ENCODE results near the gene SERP1. TPM values are rescaled to one million over a fixed set of nuclear protein-coding genes. Genes with fewer than 3 reads are reported as not detected.

Gene SERP1
- total RNA-seq, 4 donors from 2014 or later, result 102 to 136 (median 119) TPM

DNA sequence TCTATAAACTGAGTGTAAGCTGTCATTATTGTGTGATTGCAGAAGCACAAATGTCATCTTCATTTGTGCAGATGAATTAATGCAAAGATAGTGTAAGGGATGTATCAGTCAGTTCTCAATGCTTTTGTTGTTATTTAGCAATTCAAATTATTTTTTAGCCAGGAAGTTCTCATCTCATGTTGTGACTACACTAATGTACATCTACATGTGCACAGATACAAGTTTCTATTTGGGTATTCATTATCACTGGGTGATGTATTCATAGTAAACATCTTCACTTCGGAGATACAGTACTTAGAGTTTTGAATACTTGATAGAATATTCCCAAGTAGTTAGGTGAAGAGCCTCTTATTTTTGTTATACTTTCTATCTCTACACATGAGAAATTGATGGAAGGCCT is 11.4 kb upstream of the SERP1 start:
- H3K27me3 ChIP-seq, result no peaks in the 10 kb centered on the region
- H3K27ac ChIP-seq, result no peak overlapping the region
- TF ChIP-seq, protein P1, sequence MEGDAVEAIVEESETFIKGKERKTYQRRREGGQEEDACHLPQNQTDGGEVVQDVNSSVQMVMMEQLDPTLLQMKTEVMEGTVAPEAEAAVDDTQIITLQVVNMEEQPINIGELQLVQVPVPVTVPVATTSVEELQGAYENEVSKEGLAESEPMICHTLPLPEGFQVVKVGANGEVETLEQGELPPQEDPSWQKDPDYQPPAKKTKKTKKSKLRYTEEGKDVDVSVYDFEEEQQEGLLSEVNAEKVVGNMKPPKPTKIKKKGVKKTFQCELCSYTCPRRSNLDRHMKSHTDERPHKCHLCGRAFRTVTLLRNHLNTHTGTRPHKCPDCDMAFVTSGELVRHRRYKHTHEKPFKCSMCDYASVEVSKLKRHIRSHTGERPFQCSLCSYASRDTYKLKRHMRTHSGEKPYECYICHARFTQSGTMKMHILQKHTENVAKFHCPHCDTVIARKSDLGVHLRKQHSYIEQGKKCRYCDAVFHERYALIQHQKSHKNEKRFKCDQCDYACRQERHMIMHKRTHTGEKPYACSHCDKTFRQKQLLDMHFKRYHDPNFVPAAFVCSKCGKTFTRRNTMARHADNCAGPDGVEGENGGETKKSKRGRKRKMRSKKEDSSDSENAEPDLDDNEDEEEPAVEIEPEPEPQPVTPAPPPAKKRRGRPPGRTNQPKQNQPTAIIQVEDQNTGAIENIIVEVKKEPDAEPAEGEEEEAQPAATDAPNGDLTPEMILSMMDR (IDR thresholded peaks at IDR 0.05), result no peak
- no peak for TF ChIP-seq POLR2A (IDR thresholded peaks at IDR 0.05)
- H3K4me3 ChIP-seq, result no peak overlapping the region
- no peaks in the 10 kb centered on the region for H3K9me3 ChIP-seq
- DNase-seq, result no peak
- no peaks in the 10 kb centered on the region for H3K4me1 ChIP-seq
- H3K36me3 ChIP-seq, result peaks cover 0 to 35% (median 0%) of the 10 kb centered on the region in 3 donors

DNA sequence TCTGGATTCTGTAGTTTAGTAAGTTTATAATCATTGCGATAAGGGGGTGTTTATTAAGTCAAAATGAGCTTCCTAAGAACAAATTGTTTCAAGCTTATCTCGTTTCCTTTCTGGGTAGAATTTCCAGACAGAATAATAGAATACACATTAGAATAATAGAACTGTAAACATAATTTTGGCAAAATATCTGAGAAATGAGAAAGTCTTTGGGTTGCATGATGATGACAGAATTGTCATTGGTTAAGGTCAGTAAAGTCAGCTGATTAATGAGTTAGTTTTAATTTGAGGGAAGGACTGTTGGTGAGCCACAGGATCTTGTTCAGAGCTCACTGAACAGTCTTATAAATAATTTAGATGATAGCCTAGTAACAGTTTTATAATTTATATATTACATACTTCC is 10.5 kb upstream of the SERP1 start:
- Histone ChIP-seq H3K27me3 (no peaks in the 10 kb centered on the region), H3K4me3 (no peak overlapping the region), H3K27ac (no peak overlapping the region), H3K36me3 (peaks cover 0 to 44% (median 0%) of the 10 kb centered on the region in 3 donors), H3K4me1 (no peaks in the 10 kb centered on the region), H3K9me3 (no peaks in the 10 kb centered on the region)
- TF ChIP-seq, protein P1 (IDR thresholded peaks at IDR 0.05), result no peak
- TF ChIP-seq POLR2A (IDR thresholded peaks at IDR 0.05), result no peak
- DNase-seq, result no peak

DNA sequence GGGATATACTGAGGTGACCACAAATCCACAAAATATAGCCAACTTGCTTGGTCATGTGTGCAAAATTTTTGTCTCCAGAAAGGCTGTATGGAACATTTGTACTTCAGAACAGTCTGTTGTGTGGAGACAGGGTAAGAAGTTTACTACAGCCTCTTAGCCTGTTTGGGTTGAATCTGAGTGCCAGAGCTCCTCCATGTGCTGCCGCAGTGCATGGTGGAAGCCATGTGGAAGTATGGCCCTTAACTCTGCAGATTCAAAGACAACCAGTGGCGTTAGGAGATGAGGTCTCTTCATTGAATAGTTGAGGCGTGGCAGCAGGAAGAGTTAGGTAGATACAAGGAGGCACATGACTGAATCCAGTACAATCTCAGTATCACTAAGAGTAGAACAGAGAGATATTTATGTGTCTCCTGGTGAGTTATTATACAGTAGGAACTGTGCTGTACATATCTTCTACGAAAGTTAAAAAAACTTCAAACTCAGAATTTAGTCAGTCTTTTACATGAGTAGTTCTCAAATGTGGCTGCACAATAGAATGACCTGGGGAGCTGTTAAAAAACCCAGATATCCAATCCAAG is 9.7 kb upstream of the SERP1 start:
- DNase-seq, result no peak
- Histone ChIP-seq H3K9me3 (no peaks in the 10 kb centered on the region), H3K27me3 (no peaks in the 10 kb centered on the region), H3K4me1 (no peaks in the 10 kb centered on the region), H3K4me3 (no peak overlapping the region), H3K27ac (no peak overlapping the region), H3K36me3 (peaks cover 0 to 45% (median 0%) of the 10 kb centered on the region in 3 donors)
- no peak for TF ChIP-seq POLR2A (IDR thresholded peaks at IDR 0.05)
- TF ChIP-seq, protein P1 (IDR thresholded peaks at IDR 0.05), result no peak

DNA sequence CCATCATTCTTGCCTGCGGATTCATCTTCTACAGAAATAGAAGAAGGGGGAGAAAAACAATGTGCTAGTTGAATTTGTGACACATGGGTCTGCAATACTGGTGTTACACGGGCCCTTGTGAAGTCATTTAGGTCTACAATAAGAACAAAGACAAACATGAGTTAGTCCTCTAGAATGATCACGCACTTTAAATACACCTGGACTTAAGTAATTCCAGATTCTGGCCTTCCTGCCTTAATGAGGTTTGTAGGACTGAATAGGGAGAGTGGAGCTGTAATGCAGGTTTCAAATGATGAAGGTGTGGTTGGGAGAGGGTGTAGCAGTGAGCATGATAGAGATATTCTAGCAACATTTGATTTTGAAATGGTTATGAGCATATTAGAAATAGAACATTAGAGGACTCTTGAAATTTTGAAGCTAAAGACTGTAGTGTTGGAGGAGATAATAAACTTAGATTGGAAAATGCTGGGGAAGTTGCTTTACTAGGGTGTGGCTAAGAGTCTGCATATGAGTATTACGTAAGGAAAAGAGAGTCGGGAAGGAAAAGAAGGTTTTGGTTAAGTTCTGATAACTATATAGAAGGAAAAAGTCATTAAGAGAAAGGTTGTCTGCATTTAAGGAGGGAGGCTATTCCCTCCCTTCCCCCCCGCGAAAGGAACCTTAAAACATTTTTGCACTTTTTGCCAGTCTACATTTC is 897 bp upstream of the SERP1 start:
- DNase-seq, result no peak
- H3K27me3 ChIP-seq, result no peaks in the 10 kb centered on the region
- H3K4me3 ChIP-seq, result peak overlapping the region; percentile 81 to 98 (median 88)
- peaks cover 0 to 18% (median 0%) of the 10 kb centered on the region in 3 donors for H3K36me3 ChIP-seq
- H3K27ac ChIP-seq, result peak overlapping the region; percentile 99 to 100 (median 100)
- TF ChIP-seq, protein P1 (IDR thresholded peaks at IDR 0.05), result no peak
- no peak for TF ChIP-seq POLR2A (IDR thresholded peaks at IDR 0.05)
- H3K4me1 ChIP-seq, result peaks cover 0 to 24% (median 6%) of the 10 kb centered on the region in 4 donors
- no peaks in the 10 kb centered on the region for H3K9me3 ChIP-seq

DNA sequence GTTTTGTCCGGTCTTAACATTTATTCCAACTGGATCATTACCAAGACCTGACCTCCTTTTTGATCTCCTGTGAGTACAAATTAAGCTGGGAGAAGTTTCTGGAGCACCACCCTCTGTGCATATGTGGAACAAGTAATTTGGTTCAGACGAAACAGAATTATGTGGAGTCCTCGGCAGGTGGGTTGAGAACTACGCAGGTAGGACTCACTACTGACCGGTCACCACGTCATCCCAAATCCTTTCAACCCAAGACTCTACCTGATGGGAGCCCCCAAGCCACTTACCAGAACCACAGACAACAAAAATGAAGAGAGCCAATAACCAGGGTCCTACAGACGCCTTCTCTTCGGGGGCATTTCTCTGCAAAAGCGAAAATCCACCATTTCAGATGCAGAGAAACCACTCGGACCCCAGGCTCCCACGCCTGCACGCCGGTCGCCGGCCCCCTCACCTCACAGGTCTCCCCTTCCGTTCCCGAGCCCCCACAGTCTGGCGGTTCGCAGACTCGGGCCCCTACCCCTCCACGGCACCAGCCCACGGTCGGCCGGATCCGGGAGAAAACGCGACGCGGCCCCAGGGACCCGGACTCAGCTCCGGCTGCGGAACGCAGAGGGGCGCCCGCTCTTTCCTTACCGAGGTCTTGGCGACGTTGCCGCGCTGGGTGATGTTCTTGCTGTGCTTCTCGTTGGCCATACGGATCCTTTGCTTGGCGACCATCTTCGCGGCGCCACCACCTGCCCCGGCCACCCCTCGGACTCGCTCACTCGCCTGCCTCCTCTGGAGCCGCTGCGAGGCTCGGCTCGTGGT is 674 bp downstream of the SERP1 start:
- H3K27ac ChIP-seq, result peak overlapping the region; percentile 99 to 100 (median 100)
- no peaks in the 10 kb centered on the region for H3K27me3 ChIP-seq
- DNase-seq, result peak in 2 of 3 donors; percentile 41 to 57
- peak overlapping the region; percentile 81 to 98 (median 88) for H3K4me3 ChIP-seq
- no peak for TF ChIP-seq POLR2A (IDR thresholded peaks at IDR 0.05)
- TF ChIP-seq, protein P1 (IDR thresholded peaks at IDR 0.05), result no peak
- no peaks in the 10 kb centered on the region for H3K9me3 ChIP-seq
- peaks cover 0 to 10% (median 0%) of the 10 kb centered on the region in 3 donors for H3K36me3 ChIP-seq
- peaks cover 0 to 24% (median 6%) of the 10 kb centered on the region in 4 donors for H3K4me1 ChIP-seq
